HCT116 (cell line): Measurements from ENCODE around the gene ALDOC. TPM values are rescaled to one million over a fixed set of nuclear protein-coding genes. Genes with fewer than 3 reads are reported as not detected.
A peak's percentile ranks its signal among the peaks of the same experiment; 100 is the strongest.
"Not testable (repeated sequence)": the region's sequence is repeated elsewhere in the genome, so short reads cannot be mapped to it uniquely, and the experiment has no call there.

Experiments
- ATAC-seq: fragments of 200-7000 bp; cut with Tn5 transposase; 2 replicates; pipeline ENCODE4 v1.9.1; 2020; ENCODE audit warnings: mild to moderate bottlenecking, moderate library complexity
- BruUV-seq: library from RNA; stranded (reverse); fragments of 400-500 nt; replicated peaks from 2 replicates; lab custom pipeline; 2021; lab: Mats Ljungman, UMichigan
- CTCF ChIA-PET: fragments of 300-600 bp; sonication (Branson Sonifier 250); formaldehyde crosslinking; loops from one replicate; lab custom pipeline; 2021; ENCODE audit warnings: antibody characterized with exemption; lab: Charles Lee
- POLR2A ChIA-PET: fragments of 300-600, 350-600 bp; sonication (Branson Sonifier 250); formaldehyde crosslinking; loops from one replicate; lab custom pipeline; 2021; ENCODE audit warnings: antibody characterized with exemption; lab: Charles Lee
- RAD21 ChIA-PET, 2 experiments: fragments of 300-600 bp; sonication (Branson Sonifier 250); formaldehyde crosslinking; loops; one replicate each; lab custom pipeline; 2023; ENCODE audit warnings: low total read pairs in 2 of 2; ENCODE audit not compliant: uncharacterized antibody in 2 of 2, unreplicated experiment in 2 of 2, low non-redundant PET in 1 of 2; lab: Charles Lee
- DNase-seq: peaks from one replicate; pipeline ENCODE4 v3.0.0-alpha.2; 2010; ENCODE audit warnings: low read depth, low spot score
- H2AFZ ChIP-seq: fragments of 200-600 bp; shearing (Covaris generic), sonication (generic); 2 replicates; pipeline ENCODE4 v1.6.1; 2017; ENCODE audit warnings: low read depth, mixed run types, mixed read lengths, antibody characterized with exemption, low read length; ENCODE audit not compliant: poor library complexity, severe bottlenecking
- H3K27ac ChIP-seq: 2 replicates; pipeline ENCODE4 v1.5.1; 2012; ENCODE audit warnings: low read depth, low read length
- H3K27me3 ChIP-seq: fragments of 200-600 bp; sonication (generic); 2 replicates; pipeline ENCODE4 v1.6.1; 2016; ENCODE audit warnings: mixed run types, low read length, mixed read lengths; ENCODE audit not compliant: insufficient read depth
- H3K36me3 ChIP-seq, 2 experiments: fragments of 200-500 bp in 1 of 2; fragments of 200-600 bp in 1 of 2; sonication (Bioruptor generic) in 1 of 2; sonication (generic) in 1 of 2; 2 replicates each; pipeline versions ENCODE4 v1.5.1 to v1.6.1; 2014 to 2016; ENCODE audit warnings: low read length in 2 of 2, inconsistent platforms in 1 of 2, mixed read lengths in 1 of 2, mixed run types in 1 of 2; ENCODE audit not compliant: insufficient read depth in 2 of 2, control insufficient read depth in 1 of 2
- H3K4me1 ChIP-seq, 2 experiments: fragments of 200-600 bp in 1 of 2; sonication (generic) in 1 of 2; 2 replicates each; pipeline versions ENCODE4 v1.5.1 to v1.6.1; 2012 to 2017; ENCODE audit warnings: low read length in 2 of 2, inconsistent platforms in 1 of 2, mild to moderate bottlenecking in 1 of 2, mixed read lengths in 1 of 2, mixed run types in 1 of 2, moderate library complexity in 1 of 2; ENCODE audit not compliant: insufficient read depth in 2 of 2, control insufficient read depth in 1 of 2
- H3K4me2 ChIP-seq: fragments of 200-600 bp; sonication (generic); 2 replicates; pipeline ENCODE4 v1.6.1; 2017; ENCODE audit warnings: mixed run types, low read length, mixed read lengths
- H3K4me3 ChIP-seq, 2 experiments: fragments of 200-600 bp in 1 of 2; sonication (generic) in 1 of 2; replicated peaks in 1 of 2; 2 replicates each; pipeline ENCODE4 v1.5.1; 2011 to 2016; ENCODE audit warnings: low read length in 2 of 2, control low read depth in 1 of 2, low read depth in 1 of 2, mild to moderate bottlenecking in 1 of 2, mixed read lengths in 1 of 2, mixed run types in 1 of 2
- H3K79me2 ChIP-seq: fragments of 200-600 bp; sonication (generic); 2 replicates; pipeline ENCODE4 v1.6.1; 2017; ENCODE audit warnings: mild to moderate bottlenecking, mixed run types, low read length, moderate library complexity, mixed read lengths; ENCODE audit not compliant: insufficient read depth
- H3K9ac ChIP-seq: fragments of 200-600 bp; sonication (generic); 2 replicates; pipeline ENCODE4 v1.6.1; 2016; ENCODE audit warnings: low read length, mixed read lengths
- H3K9me2 ChIP-seq: fragments of 200-600 bp; sonication (generic), shearing (Covaris generic); 2 replicates; pipeline ENCODE4 v1.6.1; 2017; ENCODE audit warnings: mixed run types, mild to moderate bottlenecking, moderate library complexity; ENCODE audit not compliant: insufficient read depth
- H3K9me3 ChIP-seq, 2 experiments: fragments of 200-500 bp in 1 of 2; fragments of 200-600 bp in 1 of 2; sonication (Bioruptor generic) in 1 of 2; sonication (generic) in 1 of 2; 2 replicates each; pipeline ENCODE4 v1.6.1; 2014 to 2017; ENCODE audit warnings: low read length in 2 of 2, mixed read lengths in 2 of 2, inconsistent platforms in 1 of 2, low read depth in 1 of 2, mild to moderate bottlenecking in 1 of 2, mixed run types in 1 of 2, moderate library complexity in 1 of 2; ENCODE audit not compliant: control insufficient read depth in 1 of 2, insufficient read depth in 1 of 2
- H4K20me1 ChIP-seq: fragments of 200-600 bp; sonication (generic), shearing (Covaris generic); 2 replicates; pipeline ENCODE4 v1.6.1; 2017; ENCODE audit warnings: mixed run types, mild to moderate bottlenecking, moderate library complexity; ENCODE audit not compliant: insufficient read depth
- CBX3 ChIP-seq: IDR thresholded peaks from 2 replicates; pipeline ENCODE4 v1.6.1; 2012; ENCODE audit warnings: low read depth
- CEBPB ChIP-seq: IDR thresholded peaks from 2 replicates; pipeline ENCODE4 v1.6.1; 2012; ENCODE audit warnings: low read depth
- ELF1 ChIP-seq: IDR thresholded peaks from 2 replicates; pipeline ENCODE4 v1.6.1; 2012; ENCODE audit warnings: low read depth, borderline replicate concordance
- EZH2phosphoT487 ChIP-seq: fragments of 200-600 bp; IDR thresholded peaks from 2 replicates; pipeline ENCODE4 v1.6.1; 2018; ENCODE audit warnings: antibody characterized with exemption, borderline replicate concordance
- FOSL1 ChIP-seq: IDR thresholded peaks from 2 replicates; pipeline ENCODE4 v1.6.1; 2012; ENCODE audit warnings: low read depth
- JUND ChIP-seq: IDR thresholded peaks from 2 replicates; pipeline ENCODE4 v1.6.1; 2012
- MAX ChIP-seq: IDR thresholded peaks from 2 replicates; pipeline ENCODE4 v1.6.1; 2012
- TCF7L2 ChIP-seq: IDR thresholded peaks from 2 replicates; pipeline ENCODE4 v1.7.0; 2011; ENCODE audit warnings: borderline replicate concordance, inconsistent platforms; ENCODE audit not compliant: insufficient read depth, insufficient read length; ENCODE audit errors: extremely low read depth
- ZFX ChIP-seq: fragments of 450-650 bp; IDR thresholded peaks from 2 replicates; pipeline ENCODE4 v1.6.1; 2017
- intact Hi-C: fragments of 100-400 bp; cut with micrococcal nuclease; formaldehyde crosslinking; loops from 2 replicates; pipeline ENCODE4 v1.10.0; 2022
- total RNA-seq: library from RNA; stranded (reverse); gene quantifications from one replicate; pipeline ENCODE4 v1.2.1, GENCODE V29; 2021; ENCODE audit not compliant: unreplicated experiment
- TF ChIP-seq, protein P1 (sequence below), 3 experiments: fragments of 200-600 bp in 1 of 3; sonication (generic) in 1 of 3; IDR thresholded peaks in 2 of 3; conservative IDR thresholded peaks in 1 of 3; 2 replicates each; pipeline ENCODE4 v1.5.1; 2012 to 2017; ENCODE audit warnings: low read depth in 2 of 3, low read length in 2 of 3, antibody characterized with exemption in 1 of 3, borderline replicate concordance in 1 of 3, control low read depth in 1 of 3, mild to moderate bottlenecking in 1 of 3, mixed read lengths in 1 of 3, mixed run types in 1 of 3, moderate library complexity in 1 of 3; ENCODE audit not compliant: insufficient read depth in 1 of 3

ALDOC gene
- total RNA-seq, 1 experiment from 2014 or later = 82.8 TPM

GRCh38 chr17:28577466-28577824 is 750 bp upstream of the ALDOC start:
- intact Hi-C loops = no loop called here
- Histone ChIP-seq H3K9me2 (no peaks in the 10 kb centered on the region), H3K27ac (peak overlapping the region; percentile 60), H3K4me1 (peaks cover 6 to 10% of the 10 kb centered on the region in 2 experiments; a peak in 3 of 4 replicates), H3K9me3 (no peaks in the 10 kb centered on the region), H3K4me2 (peak overlapping the region; percentile 48; the same call in 1 of the 2 replicates), H3K27me3 (no peaks in the 10 kb centered on the region), H3K4me3 (no peak overlapping the region), H3K9ac (no peak overlapping the region), H3K36me3 (peaks cover 21 to 31% of the 10 kb centered on the region in 2 experiments), H3K79me2 (no peaks in the 10 kb centered on the region), H2AFZ (no peak overlapping the region), H4K20me1 (no peaks in the 10 kb centered on the region)
- BruUV-seq = no TSS peak
- TF ChIP-seq CBX3 (no peak), CEBPB (no peak), JUND (no peak), FOSL1 (no peak), TCF7L2 (no peak), ELF1 (no peak), MAX (no peak), EZH2phosphoT487 (no peak), ZFX (no peak)
- TF ChIP-seq, protein P1, sequence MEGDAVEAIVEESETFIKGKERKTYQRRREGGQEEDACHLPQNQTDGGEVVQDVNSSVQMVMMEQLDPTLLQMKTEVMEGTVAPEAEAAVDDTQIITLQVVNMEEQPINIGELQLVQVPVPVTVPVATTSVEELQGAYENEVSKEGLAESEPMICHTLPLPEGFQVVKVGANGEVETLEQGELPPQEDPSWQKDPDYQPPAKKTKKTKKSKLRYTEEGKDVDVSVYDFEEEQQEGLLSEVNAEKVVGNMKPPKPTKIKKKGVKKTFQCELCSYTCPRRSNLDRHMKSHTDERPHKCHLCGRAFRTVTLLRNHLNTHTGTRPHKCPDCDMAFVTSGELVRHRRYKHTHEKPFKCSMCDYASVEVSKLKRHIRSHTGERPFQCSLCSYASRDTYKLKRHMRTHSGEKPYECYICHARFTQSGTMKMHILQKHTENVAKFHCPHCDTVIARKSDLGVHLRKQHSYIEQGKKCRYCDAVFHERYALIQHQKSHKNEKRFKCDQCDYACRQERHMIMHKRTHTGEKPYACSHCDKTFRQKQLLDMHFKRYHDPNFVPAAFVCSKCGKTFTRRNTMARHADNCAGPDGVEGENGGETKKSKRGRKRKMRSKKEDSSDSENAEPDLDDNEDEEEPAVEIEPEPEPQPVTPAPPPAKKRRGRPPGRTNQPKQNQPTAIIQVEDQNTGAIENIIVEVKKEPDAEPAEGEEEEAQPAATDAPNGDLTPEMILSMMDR (IDR thresholded peaks at IDR 0.05 in 2 of 3, conservative IDR thresholded peaks at IDR 0.05 in 1 of 3; ENCODE audit: borderline replicate concordance in 1 of 3, insufficient read depth in 1 of 3, low read depth in 2 of 3, low read length in 2 of 3) = no peak
- no peak for ATAC-seq
- DNase-seq = no peak
- POLR2A ChIA-PET = no interaction called here
- RAD21 ChIA-PET = no interaction called here
- CTCF ChIA-PET = interaction anchor here (1.3 kb wide), 1 partner anchor 70 kb away, joined by 4 read pairs; no protein-coding TSS in a partner anchor

GRCh38 chr17:28576016-28576415 is 679 bp downstream of the ALDOC start:
- Histone ChIP-seq H3K4me3 (peak overlapping the region; percentile 30 to 34; a peak in 3 of 4 replicates), H3K4me1 (peaks cover 6 to 19% of the 10 kb centered on the region in 2 experiments; a peak in 3 of 4 replicates), H3K36me3 (peaks cover 16 to 24% of the 10 kb centered on the region in 2 experiments; a peak in 3 of 4 replicates), H3K4me2 (peak overlapping the region; percentile 50; the same call in 1 of the 2 replicates)
- H3K27me3 ChIP-seq, BruUV-seq, H3K9ac ChIP-seq, H2AFZ ChIP-seq, H3K27ac ChIP-seq, H3K79me2 ChIP-seq, POLR2A ChIA-PET, H3K9me3 ChIP-seq, CTCF ChIA-PET, ATAC-seq, DNase-seq, intact Hi-C loops, H4K20me1 ChIP-seq, H3K9me2 ChIP-seq, RAD21 ChIA-PET: not testable (repeated sequence)
